Activated CD4-positive, alpha-beta T cell treated with anti-CD3 and anti-CD28 coated beads, Interleukin-2, amount 50 U/mL, for 1 hour (primary cell): Measurements from ENCODE around the gene FGF21.
A peak's percentile ranks its signal among the peaks of the same experiment; 100 is the strongest.

Experiments
- DNase-seq: peaks from one replicate; pipeline ENCODE4 v3.0.0-alpha.2; 2020

The FGF21 gene

DNA sequence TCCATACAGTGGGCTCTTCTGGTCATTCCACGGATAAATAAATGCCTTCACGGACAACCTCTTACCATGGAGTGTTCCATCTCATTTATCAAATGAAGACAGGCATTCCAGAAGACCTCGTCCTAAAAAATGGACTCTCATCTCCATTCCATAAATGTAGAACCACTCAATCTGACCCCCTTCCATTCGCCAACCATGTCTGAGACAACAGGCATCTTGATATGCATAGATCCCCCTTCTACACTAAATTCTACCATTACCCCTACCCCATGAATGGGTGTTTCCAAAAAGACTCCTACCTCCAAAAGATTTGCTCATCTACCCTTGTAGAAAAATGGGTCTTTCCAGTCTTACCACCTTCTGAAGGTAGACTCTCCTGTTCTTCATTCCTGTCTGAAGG, 23.9 kb upstream of the FGF21 start:
- no peak for DNase-seq

DNA sequence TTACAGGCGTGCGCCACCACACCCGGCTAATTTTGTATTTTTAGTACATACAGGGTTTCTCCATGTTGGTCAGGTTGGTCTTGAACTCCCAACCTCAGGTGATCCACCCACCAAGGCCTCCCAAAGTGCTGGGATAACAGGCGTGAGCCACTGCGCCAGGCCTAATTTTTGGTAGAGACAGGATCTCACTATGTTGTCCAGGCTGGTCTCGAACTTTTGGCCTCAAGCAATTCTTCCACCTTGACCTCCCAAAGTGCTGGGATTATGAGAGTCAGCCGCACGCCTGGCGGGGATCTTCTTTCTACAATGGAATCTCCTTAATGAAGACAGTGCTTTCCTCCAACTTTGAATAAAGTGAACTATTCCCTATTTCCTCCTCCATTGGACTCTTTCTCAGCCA, 20.7 kb upstream of the FGF21 start:
- no peak for DNase-seq

DNA sequence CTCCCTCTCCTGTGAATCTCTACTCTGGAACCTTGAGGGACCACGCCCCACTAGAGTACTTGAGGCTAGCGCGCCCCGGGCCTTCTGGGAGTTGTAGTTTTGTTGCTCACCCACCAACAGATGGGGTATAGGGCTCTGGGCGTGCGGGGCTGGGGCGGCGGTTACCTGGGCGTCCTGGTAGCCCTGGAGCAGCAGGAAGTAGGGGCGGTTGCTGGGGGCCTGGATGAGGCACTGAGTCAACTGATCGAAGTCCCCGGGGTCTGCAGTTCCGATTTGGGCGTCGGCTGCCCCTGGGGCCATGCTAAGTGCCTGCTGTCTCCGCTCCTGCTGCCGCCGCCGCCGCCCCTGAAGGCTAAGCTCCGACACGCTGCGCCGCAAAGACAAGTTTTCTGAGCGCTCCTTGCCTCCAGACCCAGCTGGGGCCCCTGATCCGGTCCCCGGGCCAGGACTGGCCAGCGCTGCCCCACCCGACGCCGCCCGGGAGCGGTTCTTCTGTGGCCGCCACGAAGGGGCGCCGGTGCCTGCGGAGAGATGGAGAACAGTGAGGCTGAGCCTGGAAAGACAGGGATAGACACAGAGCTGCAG, 20.2 kb upstream of the FGF21 start:
- DNase-seq, result no peak

- no peak for DNase-seq
Observed at GRCh38 chr19:48737360-48737998, 17.8 kb upstream of the FGF21 start.

GRCh38 chr19:48738557-48739403, 16.5 kb upstream of the FGF21 start:
- peak; percentile 94 for DNase-seq

DNA sequence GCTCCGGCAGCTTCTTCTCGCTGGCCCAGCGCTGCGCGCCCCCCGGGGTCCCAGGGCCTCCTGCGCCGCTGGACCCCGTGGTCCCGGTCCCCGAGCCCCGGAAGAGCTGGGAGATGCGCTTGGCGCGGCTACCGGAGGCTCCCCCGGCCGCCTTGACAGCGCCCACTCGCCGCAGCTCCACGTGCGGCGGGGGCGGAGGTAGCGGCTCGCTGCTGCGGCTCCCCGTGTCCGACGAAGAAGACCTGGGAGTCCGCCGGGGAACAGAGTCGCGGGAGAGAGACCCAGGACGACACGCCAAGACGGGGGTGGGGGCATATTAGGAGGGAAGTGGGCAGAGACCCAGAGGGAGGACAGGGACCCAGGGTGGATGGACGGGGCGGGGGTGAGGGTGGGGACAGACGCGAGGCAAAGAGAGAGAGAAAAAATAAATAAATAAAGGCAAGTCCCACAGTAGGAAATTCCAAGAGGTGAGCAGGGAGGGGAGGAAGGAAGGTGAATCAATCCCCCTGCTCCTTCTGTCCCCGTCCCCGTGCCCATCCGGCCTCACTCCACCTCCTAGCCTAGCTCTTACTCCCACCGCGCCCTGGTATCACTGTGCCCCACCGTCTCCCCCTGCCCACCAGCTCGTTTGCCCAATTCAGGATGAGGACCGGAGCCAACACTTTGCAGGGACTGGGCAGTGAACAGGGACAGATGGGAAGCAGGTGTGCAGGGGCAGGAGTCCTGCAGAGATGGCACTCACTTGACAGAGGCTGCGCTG, 15.7 kb upstream of the FGF21 start:
- no peak for DNase-seq

DNA sequence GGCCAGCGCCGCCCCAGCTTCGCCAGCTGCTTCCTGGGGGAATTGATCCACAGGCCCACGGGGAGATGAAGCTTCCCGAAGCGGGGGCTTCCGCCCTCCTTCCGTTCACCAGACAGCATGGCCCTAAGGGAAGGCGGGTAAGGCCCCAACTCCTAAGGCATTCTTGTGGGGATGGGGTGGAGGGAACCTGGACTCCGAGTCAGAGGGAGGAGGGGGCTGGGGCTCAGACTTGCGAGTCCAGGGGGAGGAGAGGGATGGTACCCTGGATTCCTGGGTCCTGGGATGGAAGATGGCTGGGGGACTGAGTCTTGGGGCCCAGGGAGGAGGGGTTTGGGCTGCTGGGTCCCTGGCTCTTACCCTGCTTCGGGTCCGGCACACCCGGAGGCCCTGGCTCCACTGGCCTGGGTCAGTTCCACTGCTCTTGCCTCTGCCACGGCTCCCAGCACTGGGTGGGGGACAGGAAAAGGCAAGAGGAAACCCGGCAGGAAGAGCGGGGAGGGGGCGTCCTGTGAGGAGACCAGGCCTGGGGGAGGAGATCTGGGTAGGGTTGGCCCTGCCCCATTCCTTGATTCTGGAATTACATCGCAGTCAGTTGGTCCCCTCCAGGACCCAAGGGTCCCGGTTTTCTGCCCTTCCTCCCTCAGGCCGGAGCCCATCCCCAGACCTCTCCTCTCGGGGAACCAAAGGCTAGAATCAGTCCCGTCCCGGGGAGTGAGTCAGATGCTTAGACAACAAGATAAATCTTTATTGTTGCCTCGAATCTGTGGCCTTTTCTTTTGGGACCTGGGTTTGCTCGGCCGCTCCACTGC, 15.0 kb upstream of the FGF21 start, which contains the start of gene RASIP1:
RASIP1 (minus strand) TSS at position 447 of the 809 bp plus-strand sequence; CDS start at position 119, 328 bp downstream.
- DNase-seq, result no peak

DNA sequence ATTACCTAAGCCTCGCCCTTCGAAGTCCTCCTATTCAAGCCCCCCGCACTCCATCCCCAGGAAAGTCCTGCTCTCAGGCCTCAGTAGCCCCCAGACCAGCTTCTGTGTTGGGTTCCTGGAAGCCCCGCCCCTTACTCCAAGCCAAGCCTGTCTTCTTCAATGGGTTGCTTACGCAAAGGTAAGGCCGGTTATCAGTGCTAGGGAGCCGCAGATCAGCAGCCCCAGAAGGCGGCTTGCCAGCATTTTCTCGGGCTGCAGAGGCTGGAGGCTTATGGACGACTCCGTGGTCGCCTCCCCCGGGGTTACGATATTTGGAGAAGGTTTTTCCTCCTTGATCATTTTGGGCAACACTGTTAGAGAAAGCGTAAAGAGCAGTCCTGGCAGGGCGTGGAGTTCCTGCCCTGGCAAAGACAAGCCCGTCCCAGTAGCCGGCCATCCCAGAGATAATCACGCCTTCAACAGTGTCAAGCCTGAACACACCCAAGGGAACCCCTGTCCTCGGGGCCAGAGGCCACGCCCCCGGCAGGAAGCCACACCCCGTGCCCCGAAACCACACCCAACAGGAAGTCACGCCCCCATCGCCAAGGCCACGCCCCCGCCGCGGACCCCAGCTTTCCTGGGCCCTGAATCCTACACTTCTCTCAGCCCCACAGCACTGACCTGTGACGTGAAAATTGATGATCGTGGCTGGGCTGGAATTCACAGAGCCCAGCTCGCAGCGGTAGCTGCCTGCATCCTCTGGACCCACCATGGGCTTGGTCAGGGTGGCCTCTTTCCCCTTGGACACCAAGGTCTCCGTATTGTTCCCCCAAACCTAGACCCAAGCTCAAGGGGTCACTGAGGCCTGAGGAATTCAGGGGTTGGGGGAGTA, 14.0 kb upstream of the FGF21 start:
- DNase-seq, result no peak

GRCh38 chr19:48742096-48742495, 13.2 kb upstream of the FGF21 start:
- no peak for DNase-seq

- peak; percentile 48 for DNase-seq
Observed at GRCh38 chr19:48745208-48745995, 9.9 kb upstream of the FGF21 start.

DNA sequence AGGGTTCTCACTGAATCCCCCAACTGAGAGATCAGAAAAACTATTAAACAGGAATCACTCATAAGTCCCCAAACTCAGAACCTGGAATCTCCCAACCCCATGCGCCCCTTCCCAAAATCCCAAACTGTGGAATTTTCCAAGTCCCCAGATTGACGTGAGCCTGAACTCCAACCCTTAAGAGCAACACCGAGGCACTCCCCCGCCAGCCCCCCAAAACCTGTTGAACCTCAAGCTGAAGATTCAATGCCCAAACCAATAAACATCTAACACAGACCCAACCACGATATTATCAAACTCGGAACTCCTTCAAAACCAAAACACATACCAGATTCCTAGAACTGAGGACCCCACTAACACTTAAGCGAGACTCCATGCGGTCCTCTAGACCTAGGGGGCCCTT, 9.2 kb upstream of the FGF21 start:
- no peak for DNase-seq

GRCh38 chr19:48746738-48747575, 8.4 kb upstream of the FGF21 start, which contains the start of gene IZUMO1:
IZUMO1 (minus strand) TSS chr19:48746909; CDS start chr19:48745859, 1,050 bp downstream.
- DNase-seq, result peak; percentile 33

DNA sequence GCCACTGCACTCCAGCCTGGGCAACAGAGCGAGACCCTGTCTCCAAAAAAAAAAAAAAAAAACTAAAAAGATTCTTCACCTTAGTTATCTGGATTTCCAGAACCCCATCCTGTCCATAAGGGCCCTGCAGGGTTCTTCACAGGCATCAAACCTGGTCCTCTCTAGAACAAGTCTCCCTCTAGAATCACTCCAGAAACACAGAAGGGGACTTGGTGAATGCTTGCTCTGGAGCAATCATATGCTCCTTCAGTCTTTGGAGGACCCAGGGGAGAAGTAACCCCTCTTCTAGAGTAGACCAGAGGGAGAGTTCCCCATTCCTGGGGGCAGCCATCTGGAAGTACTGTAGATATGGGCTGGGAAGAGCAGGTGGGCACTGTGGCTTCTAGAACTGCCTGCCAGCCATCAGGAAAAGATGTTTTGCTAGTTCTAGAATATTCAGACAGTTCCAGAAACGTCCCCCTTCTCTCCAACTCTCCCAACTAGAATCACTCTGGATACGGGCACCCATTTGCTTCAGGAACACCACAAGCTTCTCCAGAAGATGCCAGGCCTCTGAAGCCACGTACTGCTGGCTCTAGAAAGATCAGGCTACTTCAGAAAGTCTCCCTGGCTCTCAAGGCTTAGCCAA, 5.6 kb upstream of the FGF21 start:
- no peak for DNase-seq

DNA sequence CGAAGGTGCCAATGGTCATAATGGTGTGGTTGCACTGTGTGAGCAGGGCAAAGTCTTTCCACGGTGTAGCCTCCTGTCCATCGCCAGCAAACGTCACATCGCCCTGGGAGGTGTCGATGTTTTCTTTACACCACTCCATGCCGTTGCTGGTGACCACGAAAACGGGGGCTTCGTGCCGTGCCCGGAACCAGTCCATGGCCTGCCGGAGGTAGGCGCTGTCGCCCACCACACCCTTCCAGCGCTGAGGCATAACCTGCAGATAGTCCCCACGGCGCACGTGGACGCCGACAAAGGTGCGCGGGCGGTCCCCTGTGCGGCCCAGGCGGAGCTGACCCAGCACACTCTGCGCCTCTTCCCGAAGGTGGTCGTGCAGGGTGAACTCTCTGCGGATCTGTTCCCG, 5.0 kb upstream of the FGF21 start:
- no peak for DNase-seq

DNA sequence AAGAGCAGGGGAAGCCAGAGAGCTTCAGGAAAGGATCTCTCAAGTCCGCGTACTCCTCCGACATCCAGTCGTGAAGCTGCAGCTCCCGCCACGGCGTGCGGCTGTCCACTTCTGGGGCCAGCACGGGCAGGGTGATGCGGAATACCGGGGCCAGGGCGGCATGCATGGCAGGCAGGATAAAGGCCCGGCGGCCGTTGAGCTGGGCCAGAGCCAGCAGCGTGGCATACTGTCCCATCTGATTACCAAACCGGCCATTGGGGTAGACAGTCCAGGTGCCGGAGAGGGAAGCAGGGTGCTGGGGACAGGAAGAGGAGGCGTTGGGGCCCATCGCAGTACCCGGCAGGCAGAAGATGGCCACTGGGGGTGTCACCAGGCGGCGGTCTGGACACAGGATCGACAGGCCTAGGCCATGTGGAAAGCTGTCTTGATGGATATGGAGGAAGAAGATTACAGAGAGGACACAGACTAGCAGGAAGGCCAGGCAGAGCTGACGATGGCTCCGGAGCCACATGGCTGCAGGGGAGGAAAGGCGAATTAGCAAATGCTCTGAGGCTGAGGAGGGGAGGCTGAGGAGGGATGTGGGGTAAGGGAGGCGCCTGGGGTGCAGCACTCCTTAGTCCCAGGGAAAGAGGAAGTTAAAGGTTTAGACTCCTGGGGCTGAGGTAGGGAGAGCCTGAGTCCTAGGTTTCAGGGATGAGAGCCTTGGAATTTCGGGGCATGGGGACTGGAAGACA, 4.4 kb upstream of the FGF21 start:
- DNase-seq, result no peak

GRCh38 chr19:48751845-48752495, 3.4 kb upstream of the FGF21 start:
- DNase-seq, result no peak
